ENCODE results near the gene PIWIL1. TPM values are rescaled to one million over a fixed set of nuclear protein-coding genes. Genes with fewer than 3 reads are reported as not detected.

Gene PIWIL1
- total RNA-seq, 1 donor: not detected

GRCh38 chr12:130335517-130336392 lies 1.9 kb upstream of the PIWIL1 start:
- TF ChIP-seq CTCF (IDR thresholded peaks at IDR 0.05; ENCODE audit: insufficient read depth, low read depth, low read length): peak; percentile 52
- peak; percentile 59 for DNase-seq (ENCODE audit: low read depth)
- no peak overlapping the region for H3K4me3 ChIP-seq (ENCODE audit: low read depth, low read length)

- no peak for DNase-seq (ENCODE audit: low read depth)
- no peak for TF ChIP-seq CTCF (IDR thresholded peaks at IDR 0.05; ENCODE audit: insufficient read depth, low read depth, low read length)
- no peak overlapping the region for H3K4me3 ChIP-seq (ENCODE audit: low read depth, low read length)
These were observed 782 bp upstream of the PIWIL1 start for GRCh38 chr12:130336723-130337487.

- H3K4me3 ChIP-seq (ENCODE audit: low read depth, low read length): no peak overlapping the region
- TF ChIP-seq CTCF (IDR thresholded peaks at IDR 0.05; ENCODE audit: insufficient read depth, low read depth, low read length): no peak
- DNase-seq (ENCODE audit: low read depth): no peak
These were observed 1.3 kb downstream of the PIWIL1 start for GRCh38 chr12:130338794-130339601.

GRCh38 chr12:130339951-130340350 lies 2.3 kb downstream of the PIWIL1 start:
- H3K4me3 ChIP-seq (ENCODE audit: low read depth, low read length): no peak overlapping the region
- no peak for TF ChIP-seq CTCF (IDR thresholded peaks at IDR 0.05; ENCODE audit: insufficient read depth, low read depth, low read length)
- DNase-seq (ENCODE audit: low read depth): no peak

- TF ChIP-seq CTCF (IDR thresholded peaks at IDR 0.05; ENCODE audit: insufficient read depth, low read depth, low read length): no peak
- no peak for DNase-seq (ENCODE audit: low read depth)
- H3K4me3 ChIP-seq (ENCODE audit: low read depth, low read length): no peak overlapping the region
These were observed 4.8 kb downstream of the PIWIL1 start for GRCh38 chr12:130342442-130342841.

GRCh38 chr12:130342842-130343241 lies 5.2 kb downstream of the PIWIL1 start:
- no peak for TF ChIP-seq CTCF (IDR thresholded peaks at IDR 0.05; ENCODE audit: insufficient read depth, low read depth, low read length)
- DNase-seq (ENCODE audit: low read depth): no peak
- H3K4me3 ChIP-seq (ENCODE audit: low read depth, low read length): no peak overlapping the region
